HAP-1 (cell line): ENCODE data around the gene FSTL3.

Source experiments
- DNase-seq, 2 experiments: peaks; one replicate each; pipeline ENCODE4 v3.0.0-alpha.2; 2016 to 2020; ENCODE audit warnings: low spot score in 2 of 2
- H3K27me3 ChIP-seq: fragments of 250-450 bp; sonication (Bioruptor Pico); 2 replicates; pipeline ENCODE4 v1.5.1; 2020; ENCODE audit warnings: low read depth, mild to moderate bottlenecking, moderate library complexity
- H3K36me3 ChIP-seq: fragments of 250-450 bp; sonication (Bioruptor Pico); replicated peaks from 2 replicates; pipeline ENCODE4 v1.5.1; 2020; ENCODE audit warnings: mild to moderate bottlenecking
- H3K4me1 ChIP-seq: fragments of 250-450 bp; sonication (Bioruptor Pico); 2 replicates; pipeline ENCODE4 v1.5.1; 2020; ENCODE audit warnings: mild to moderate bottlenecking
- H3K4me3 ChIP-seq: fragments of 250-450 bp; sonication (Bioruptor Pico); 2 replicates; pipeline ENCODE4 v1.5.1; 2020; ENCODE audit warnings: mild to moderate bottlenecking, moderate library complexity
- H3K9me3 ChIP-seq: fragments of 250-450 bp; sonication (Bioruptor Pico); 2 replicates; pipeline ENCODE4 v1.5.1; 2020; ENCODE audit warnings: mild to moderate bottlenecking, moderate library complexity
- in situ Hi-C: fragments of 300-500 bp; cut with MboI; formaldehyde crosslinking; loops from 3 replicates; pipeline ENCODE4 v1.14.3; 2020; ENCODE audit warnings: low sequenced_read_pairs, inconsistent platforms, mixed read lengths

The FSTL3 gene

DNA sequence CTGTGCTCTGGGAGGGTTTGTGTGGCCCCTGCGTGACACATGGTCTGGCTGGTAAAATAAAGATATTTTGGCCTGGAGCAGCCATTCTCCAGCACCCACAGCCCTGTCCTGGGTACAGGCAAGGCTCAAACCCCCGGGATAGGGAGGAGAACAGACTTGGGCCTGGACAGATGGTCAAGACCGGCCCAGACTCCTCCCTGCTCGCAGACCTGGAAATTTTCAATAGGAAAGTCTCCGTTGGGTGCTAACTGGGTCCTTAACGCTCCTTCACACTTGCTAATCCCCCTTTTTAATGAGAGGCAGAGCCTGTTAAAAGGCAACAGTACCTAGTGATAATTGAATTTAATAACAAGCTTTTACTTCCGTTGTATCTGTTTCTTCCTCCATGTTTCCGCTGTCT, 35.1 kb downstream of the FSTL3 start:
- peaks cover 2% of the 10 kb centered on the region; the same call in 1 of the 2 replicates for H3K9me3 ChIP-seq
- no peaks in the 10 kb centered on the region for H3K36me3 ChIP-seq
- in situ Hi-C loops, result no loop called here
- no peak overlapping the region for H3K4me3 ChIP-seq
- no peak for DNase-seq
- peaks cover 10% of the 10 kb centered on the region for H3K4me1 ChIP-seq
- H3K27me3 ChIP-seq, result no peaks in the 10 kb centered on the region

GRCh38 chr19:715347-715746, 39.2 kb downstream of the FSTL3 start:
- Histone ChIP-seq H3K9me3 (peaks cover 2% of the 10 kb centered on the region; the same call in 1 of the 2 replicates), H3K4me3 (no peak overlapping the region), H3K27me3 (no peaks in the 10 kb centered on the region), H3K4me1 (peaks cover under 1% of the 10 kb centered on the region; the same call in 1 of the 2 replicates), H3K36me3 (no peaks in the 10 kb centered on the region)
- no peak for DNase-seq
- in situ Hi-C loops, result no loop called here

DNA sequence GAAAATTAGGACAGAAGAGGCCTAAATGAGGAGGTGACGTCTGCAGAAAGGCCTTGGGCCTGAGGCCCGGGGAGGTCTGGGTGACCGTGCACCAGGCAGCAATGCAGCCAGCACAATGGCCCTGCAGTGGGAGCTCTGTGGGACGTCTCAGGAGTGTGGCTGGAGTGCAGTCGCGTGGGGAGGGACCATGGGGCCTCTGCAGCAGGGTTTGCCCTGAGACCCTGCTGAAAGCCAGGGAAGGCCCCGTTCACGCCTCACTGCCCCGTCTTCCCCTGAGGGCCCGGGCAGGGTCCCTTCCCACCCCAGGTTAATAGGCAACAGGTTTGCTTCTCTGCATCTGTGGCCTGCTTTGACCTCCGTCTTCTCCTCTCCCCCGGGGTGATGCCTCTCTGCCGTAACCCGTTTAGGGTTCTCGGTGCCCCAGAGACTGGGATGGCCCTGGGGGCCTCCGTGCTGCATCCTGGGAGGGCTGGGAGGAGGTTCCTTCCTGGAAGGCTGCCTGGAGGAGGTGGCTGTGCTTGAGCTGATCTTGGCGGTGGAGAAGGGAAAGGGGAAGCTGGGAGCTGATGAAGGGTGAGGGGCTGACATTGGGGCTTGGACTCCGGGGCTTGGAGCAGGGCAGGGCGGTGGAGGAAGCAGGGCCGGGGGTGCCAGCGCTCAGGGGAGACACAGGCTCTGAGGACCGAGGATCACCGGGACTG, 42.2 kb downstream of the FSTL3 start:
- Histone ChIP-seq H3K9me3 (peaks cover 2% of the 10 kb centered on the region; the same call in 1 of the 2 replicates), H3K27me3 (no peaks in the 10 kb centered on the region), H3K4me3 (no peak overlapping the region), H3K36me3 (no peaks in the 10 kb centered on the region), H3K4me1 (no peaks in the 10 kb centered on the region)
- DNase-seq, result no peak
- in situ Hi-C loops, result no loop called here

GRCh38 chr19:718991-719512, 42.9 kb downstream of the FSTL3 start:
- no peak overlapping the region for H3K4me3 ChIP-seq
- DNase-seq, result no peak
- peaks cover 2% of the 10 kb centered on the region; the same call in 1 of the 2 replicates for H3K9me3 ChIP-seq
- H3K27me3 ChIP-seq, result no peaks in the 10 kb centered on the region
- H3K36me3 ChIP-seq, result no peaks in the 10 kb centered on the region; the same call in 1 of the 2 replicates
- in situ Hi-C loops, result no loop called here
- H3K4me1 ChIP-seq, result no peaks in the 10 kb centered on the region

DNA sequence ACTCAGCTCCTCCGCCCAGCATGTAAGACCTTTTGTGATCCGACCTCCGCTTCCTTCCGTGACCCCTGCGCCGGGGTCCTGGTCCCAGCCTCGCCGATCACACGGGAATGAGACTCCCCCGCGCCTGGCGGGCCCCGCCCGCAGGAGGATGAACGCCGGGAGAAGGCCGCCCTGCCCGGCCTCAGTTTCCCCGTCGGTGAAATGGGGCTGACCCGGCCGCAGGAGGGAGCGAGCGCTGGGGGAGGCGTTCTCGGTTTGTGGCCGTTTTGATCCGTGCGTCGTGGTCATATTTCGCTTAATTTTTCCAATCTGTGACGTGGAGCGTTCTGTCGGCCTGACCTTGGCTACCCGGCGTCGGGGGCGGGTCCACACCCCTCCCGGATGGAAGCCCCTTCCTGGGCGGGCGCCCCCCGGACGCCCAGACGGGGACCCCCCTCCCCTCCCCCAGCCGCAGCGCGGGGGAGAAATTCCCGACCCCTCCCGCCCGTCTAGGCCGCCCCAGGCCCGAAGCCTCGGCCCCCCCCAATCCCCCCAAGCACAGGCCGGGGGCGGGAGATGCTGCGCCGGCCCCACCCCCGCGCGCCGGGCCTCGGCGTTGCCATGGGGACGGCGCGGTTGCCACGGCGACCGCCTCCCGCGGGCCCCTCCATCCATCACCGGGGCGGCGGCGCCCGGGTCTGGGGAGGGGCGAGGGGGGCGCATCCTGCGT, 43.6 kb downstream of the FSTL3 start:
- H3K4me1 ChIP-seq, result no peaks in the 10 kb centered on the region
- DNase-seq, result no peak
- no peak overlapping the region for H3K4me3 ChIP-seq
- H3K9me3 ChIP-seq, result peaks cover 2% of the 10 kb centered on the region; the same call in 1 of the 2 replicates
- in situ Hi-C loops, result no loop called here
- H3K36me3 ChIP-seq, result no peaks in the 10 kb centered on the region; the same call in 1 of the 2 replicates
- no peaks in the 10 kb centered on the region for H3K27me3 ChIP-seq

DNA sequence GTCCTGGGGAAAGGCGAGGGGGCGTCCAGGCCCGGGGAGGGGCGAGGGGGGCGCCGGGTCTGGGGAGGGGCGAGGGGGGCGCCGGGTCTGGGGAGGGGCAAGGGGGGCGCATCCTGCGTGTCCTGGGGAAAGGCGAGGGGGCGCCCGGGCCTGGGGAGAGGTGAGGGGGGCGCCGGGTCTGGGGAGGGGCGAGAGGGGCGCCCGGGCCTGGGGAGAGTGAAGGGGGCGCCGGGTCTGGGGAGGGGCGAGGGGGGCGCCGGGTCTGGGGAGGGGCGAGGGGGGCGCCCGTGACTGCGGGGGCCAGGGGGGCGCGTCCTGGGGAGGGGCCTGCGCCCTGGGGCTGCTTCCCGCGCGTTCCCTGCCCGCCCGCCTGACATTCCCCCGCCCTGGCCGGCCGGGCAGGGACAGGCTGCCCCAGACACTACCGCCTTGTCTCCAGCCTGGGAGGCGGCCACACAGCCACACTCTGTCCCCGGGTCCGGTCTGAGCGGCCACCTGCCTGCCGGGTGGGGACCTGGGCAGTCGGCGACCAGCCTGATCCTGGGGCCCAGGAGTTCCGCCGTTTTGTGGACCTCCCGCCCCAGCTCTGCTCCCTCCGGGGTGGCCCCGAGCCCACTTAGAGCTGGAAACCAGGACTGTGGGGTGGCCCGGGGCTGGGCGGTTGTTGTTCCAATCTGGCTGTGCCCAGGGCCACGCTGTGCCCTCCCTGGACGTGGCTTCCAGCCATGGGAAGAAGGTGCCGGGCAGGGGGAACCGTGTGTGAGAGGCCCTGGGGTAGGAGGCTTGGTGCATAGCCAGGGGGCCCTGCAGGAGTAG, 44.4 kb downstream of the FSTL3 start:
- no peak for DNase-seq
- in situ Hi-C loops, result no loop called here
- no peaks in the 10 kb centered on the region for H3K4me1 ChIP-seq
- H3K4me3 ChIP-seq, result no peak overlapping the region
- H3K27me3 ChIP-seq, result no peaks in the 10 kb centered on the region
- H3K36me3 ChIP-seq, result no peaks in the 10 kb centered on the region; the same call in 1 of the 2 replicates
- H3K9me3 ChIP-seq, result no peaks in the 10 kb centered on the region

DNA sequence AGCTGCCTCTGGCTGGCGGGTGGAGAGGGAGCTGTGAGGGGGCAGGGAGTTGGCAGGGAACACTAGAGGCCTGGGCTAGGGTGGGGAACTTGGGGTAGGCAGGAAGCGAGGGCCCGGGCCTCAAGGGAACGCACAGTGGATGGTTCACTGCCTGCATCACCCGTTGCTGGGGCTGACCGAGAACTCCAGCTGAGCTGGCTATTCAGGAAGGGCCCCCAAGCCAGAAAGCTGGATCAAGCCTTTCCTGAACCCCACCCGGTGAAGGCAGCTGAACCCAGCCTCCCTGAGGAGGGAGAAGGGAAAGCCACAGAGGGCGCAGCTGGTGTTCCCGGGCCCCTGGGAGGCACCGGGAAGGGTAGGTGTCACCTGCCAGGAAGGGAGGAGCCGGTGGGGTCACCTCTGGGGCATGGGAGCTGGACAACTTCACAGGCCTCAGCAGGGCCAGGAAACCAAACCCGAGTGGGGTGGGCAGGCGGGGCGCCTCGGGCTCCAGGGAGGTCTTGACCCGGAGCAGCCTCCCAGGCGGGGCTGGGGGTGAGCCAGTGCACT, 46.4 kb downstream of the FSTL3 start:
- in situ Hi-C loops, result no loop called here
- no peak overlapping the region for H3K4me3 ChIP-seq
- peaks cover 3% of the 10 kb centered on the region; the same call in 1 of the 2 replicates for H3K36me3 ChIP-seq
- no peaks in the 10 kb centered on the region for H3K4me1 ChIP-seq
- no peak for DNase-seq
- no peaks in the 10 kb centered on the region for H3K27me3 ChIP-seq
- H3K9me3 ChIP-seq, result no peaks in the 10 kb centered on the region

- no peaks in the 10 kb centered on the region for H3K9me3 ChIP-seq
- DNase-seq, result no peak
- H3K36me3 ChIP-seq, result peaks cover 5% of the 10 kb centered on the region; the same call in 1 of the 2 replicates
- H3K27me3 ChIP-seq, result no peaks in the 10 kb centered on the region
- no peak overlapping the region for H3K4me3 ChIP-seq
- in situ Hi-C loops, result no loop called here
- H3K4me1 ChIP-seq, result no peaks in the 10 kb centered on the region
Measured at GRCh38 chr19:723247-723646, 47.1 kb downstream of the FSTL3 start.

- no peaks in the 10 kb centered on the region for H3K9me3 ChIP-seq
- H3K36me3 ChIP-seq, result peaks cover 7% of the 10 kb centered on the region; the same call in 1 of the 2 replicates
- H3K27me3 ChIP-seq, result no peaks in the 10 kb centered on the region
- in situ Hi-C loops, result no loop called here
- no peaks in the 10 kb centered on the region for H3K4me1 ChIP-seq
- DNase-seq, result no peak
- H3K4me3 ChIP-seq, result no peak overlapping the region
Measured at GRCh38 chr19:723714-724113, 47.5 kb downstream of the FSTL3 start.

GRCh38 chr19:725461-726089, 49.4 kb downstream of the FSTL3 start:
- no peak for DNase-seq
- Histone ChIP-seq H3K9me3 (no peaks in the 10 kb centered on the region), H3K36me3 (peaks cover 7% of the 10 kb centered on the region; the same call in 1 of the 2 replicates), H3K4me3 (no peak overlapping the region), H3K4me1 (no peaks in the 10 kb centered on the region), H3K27me3 (no peaks in the 10 kb centered on the region)
- in situ Hi-C loops, result loop anchor here (25.0 kb wide), 1 partner anchor 138 kb away; the partner anchor contains the start of gene HCN2

DNA sequence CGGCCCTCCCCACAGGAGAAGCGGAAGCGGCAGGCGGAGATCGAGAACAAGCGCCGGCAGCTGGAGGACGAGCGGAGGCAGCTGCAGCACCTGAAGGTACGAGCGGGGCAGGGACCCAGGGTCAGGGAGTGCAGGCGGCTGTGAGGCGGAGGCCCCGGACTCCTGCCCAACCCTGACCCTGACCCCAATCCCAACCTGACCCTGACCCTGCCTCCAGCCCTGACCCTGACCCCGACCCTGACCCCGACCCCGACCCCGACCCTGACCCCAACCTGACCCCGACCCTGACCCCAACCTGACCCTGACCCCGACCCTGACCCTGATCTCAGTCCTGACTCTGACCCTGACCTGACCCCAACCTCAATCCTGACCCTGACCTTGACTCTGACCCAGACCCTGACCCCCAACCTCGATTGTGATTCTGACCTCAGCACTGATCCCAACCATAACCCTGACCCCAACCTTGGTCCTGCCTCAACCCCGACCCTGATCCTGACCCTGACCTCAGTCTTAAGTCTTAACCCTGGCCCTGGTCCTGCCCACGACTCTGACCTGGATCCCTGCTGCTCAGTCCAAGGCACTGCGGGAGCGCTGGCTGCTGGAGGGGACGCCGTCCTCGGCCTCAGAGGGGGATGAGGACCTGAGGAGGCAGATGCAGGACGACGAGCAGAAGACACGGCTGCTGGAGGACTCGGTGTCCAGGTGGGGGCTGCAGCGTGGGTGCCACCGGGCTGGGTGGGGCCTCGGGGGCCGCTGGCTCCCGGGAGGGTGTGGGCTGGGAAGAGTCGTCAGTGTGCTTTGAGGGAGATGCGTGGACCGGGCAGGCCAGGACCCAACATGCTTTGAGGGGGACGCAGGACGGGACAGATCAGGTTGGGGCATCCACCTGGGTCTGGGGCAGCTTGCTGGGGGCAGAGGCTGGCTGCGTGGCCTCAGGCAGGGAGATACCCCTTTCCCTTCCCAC, 51.1 kb downstream of the FSTL3 start:
- DNase-seq, result no peak
- Histone ChIP-seq H3K4me1 (no peaks in the 10 kb centered on the region), H3K36me3 (peaks cover 14% of the 10 kb centered on the region), H3K4me3 (no peak overlapping the region), H3K27me3 (no peaks in the 10 kb centered on the region), H3K9me3 (no peaks in the 10 kb centered on the region)
- in situ Hi-C loops, result loop anchor here (25.0 kb wide), 1 partner anchor 140 kb away; the partner anchor contains the start of gene HCN2

DNA sequence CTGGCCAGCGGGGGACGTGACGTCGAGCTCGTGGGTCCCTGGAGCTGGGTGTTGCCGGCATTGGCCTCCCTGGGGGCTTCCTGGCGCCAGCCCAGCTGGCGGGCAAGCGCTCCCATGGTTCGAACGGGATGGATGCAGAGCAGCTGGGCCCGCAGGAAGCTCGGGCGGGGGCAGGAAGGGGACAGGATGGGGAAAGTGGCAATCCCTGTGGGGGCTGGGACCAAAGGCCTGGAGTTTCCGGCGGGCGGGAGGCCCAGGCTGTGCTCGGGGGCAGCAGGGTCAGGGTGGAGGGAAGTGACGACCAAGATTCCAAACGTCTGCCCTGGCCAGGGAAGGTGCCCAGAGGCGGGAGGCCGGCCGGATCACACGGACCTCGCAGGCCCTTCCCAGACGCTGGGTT, 51.8 kb downstream of the FSTL3 start:
- H3K36me3 ChIP-seq, result peaks cover 16% of the 10 kb centered on the region
- in situ Hi-C loops, result loop anchor here (25.0 kb wide), 1 partner anchor 141 kb away; the partner anchor contains the start of gene HCN2

More for the DNA sequence above, 51.8 kb downstream of the FSTL3 start:
- no peak for DNase-seq
- no peaks in the 10 kb centered on the region for H3K27me3 ChIP-seq
- H3K4me3 ChIP-seq, result no peak overlapping the region
- no peaks in the 10 kb centered on the region for H3K4me1 ChIP-seq
- no peaks in the 10 kb centered on the region for H3K9me3 ChIP-seq
